IMR-90 (cell line): ENCODE measurements around the gene PRR14L. TPM values are rescaled to one million over a fixed set of nuclear protein-coding genes. Genes with fewer than 3 reads are reported as not detected.
A peak's percentile ranks its signal among the peaks of the same experiment; 100 is the strongest.

Source experiments
- ATAC-seq: fragments of 200-7000 bp; cut with Tn5 transposase; 2 replicates; pipeline ENCODE4 v1.9.1; 2020; ENCODE audit warnings: low read depth, mild to moderate bottlenecking, moderate library complexity
- BruUV-seq: library from RNA; stranded (reverse); fragments of 400-500 nt; replicated peaks from 2 replicates; lab custom pipeline; 2021; lab: Mats Ljungman, UMichigan
- CTCF ChIA-PET: fragments of 300-600 bp; formaldehyde crosslinking; extraction: SDS; loops from one replicate; lab custom pipeline; 2021; ENCODE audit warnings: antibody characterized with exemption; lab: Yijun Ruan, JAX
- POLR2A ChIA-PET: fragments of 300-600 bp; sonication (Branson Sonifier 250); formaldehyde crosslinking; loops from one replicate; lab custom pipeline; 2022; ENCODE audit warnings: antibody characterized with exemption; ENCODE audit not compliant: unreplicated experiment; lab: Charles Lee
- DNase-seq: peaks from one replicate; pipeline ENCODE4 v3.0.0; 2013
- H2AFZ ChIP-seq: replicated peaks from 2 replicates; pipeline ENCODE3; 2013; ENCODE audit warnings: low read length, mild to moderate bottlenecking; ENCODE audit not compliant: poor library complexity
- H2AK5ac ChIP-seq: 2 replicates; pipeline ENCODE4 v1.6.1; 2013; ENCODE audit warnings: low read depth, low read length, inconsistent platforms
- H2AK9ac ChIP-seq: replicated peaks from 2 replicates; pipeline ENCODE3; 2013; ENCODE audit warnings: mild to moderate bottlenecking, low read depth, low read length, moderate library complexity; ENCODE audit not compliant: poor library complexity
- H2BK120ac ChIP-seq: 2 replicates; pipeline ENCODE4 v1.6.1; 2013; ENCODE audit warnings: low read depth, low read length, inconsistent platforms
- H2BK15ac ChIP-seq: 3 replicates; pipeline ENCODE4 v1.6.1; 2013; ENCODE audit warnings: low read depth, low read length, inconsistent platforms
- H2BK20ac ChIP-seq: 2 replicates; pipeline ENCODE4 v1.6.1; 2013; ENCODE audit warnings: low read depth, mild to moderate bottlenecking, inconsistent platforms, low read length, moderate library complexity
- H2BK5ac ChIP-seq: 2 replicates; pipeline ENCODE4 v1.6.1; 2013; ENCODE audit warnings: mild to moderate bottlenecking, low read depth, low read length, inconsistent platforms; ENCODE audit not compliant: poor library complexity, severe bottlenecking
- H3K14ac ChIP-seq: replicated peaks from 2 replicates; pipeline ENCODE4 v1.6.1; 2013; ENCODE audit warnings: low read depth, low read length, inconsistent platforms
- H3K18ac ChIP-seq: 2 replicates; pipeline ENCODE4 v1.6.1; 2013; ENCODE audit warnings: low read depth, low read length, control low read depth
- H3K23ac ChIP-seq: 2 replicates; pipeline ENCODE4 v1.6.1; 2013; ENCODE audit warnings: low read depth, low read length, inconsistent platforms
- H3K27ac ChIP-seq: 2 replicates; pipeline ENCODE4 v1.5.1; 2013; ENCODE audit warnings: mild to moderate bottlenecking, control low read depth, low read length; ENCODE audit not compliant: insufficient read depth
- H3K27me3 ChIP-seq: 2 replicates; pipeline ENCODE4 v1.6.1; 2013; ENCODE audit warnings: low read length; ENCODE audit not compliant: control insufficient read depth, insufficient read depth
- H3K36me3 ChIP-seq: 2 replicates; pipeline ENCODE4 v1.6.1; 2013; ENCODE audit warnings: low read length, mixed read lengths; ENCODE audit not compliant: control insufficient read depth, insufficient read depth
- H3K4ac ChIP-seq: 2 replicates; pipeline ENCODE4 v1.6.1; 2013; ENCODE audit warnings: low read depth, low read length, inconsistent platforms
- H3K4me1 ChIP-seq: 2 replicates; pipeline ENCODE4 v1.6.1; 2013; ENCODE audit warnings: low read length, mixed read lengths; ENCODE audit not compliant: control insufficient read depth, insufficient read depth
- H3K4me2 ChIP-seq: 2 replicates; pipeline ENCODE4 v1.6.1; 2013; ENCODE audit warnings: low read depth, mild to moderate bottlenecking, control low read depth, low read length, moderate library complexity
- H3K4me3 ChIP-seq: 2 replicates; pipeline ENCODE4 v1.5.1; 2013; ENCODE audit warnings: low read depth, mild to moderate bottlenecking, control low read depth, low read length, moderate library complexity; ENCODE audit not compliant: insufficient read depth
- H3K56ac ChIP-seq: 2 replicates; pipeline ENCODE4 v1.6.1; 2013; ENCODE audit warnings: low read length, inconsistent platforms; ENCODE audit not compliant: insufficient read depth; ENCODE audit errors: extremely low read depth
- H3K79me1 ChIP-seq, 2 experiments: 2 replicates each; pipeline ENCODE4 v1.6.1; 2013; ENCODE audit warnings: low read length in 2 of 2, inconsistent platforms in 1 of 2, low read depth in 1 of 2
- H3K9ac ChIP-seq: 2 replicates; pipeline ENCODE4 v1.6.1; 2013; ENCODE audit warnings: low read depth, low read length, control low read depth
- H3K9me1 ChIP-seq: 2 replicates; pipeline ENCODE4 v1.6.1; 2013; ENCODE audit warnings: low read length, inconsistent platforms; ENCODE audit not compliant: insufficient read depth
- H3K9me3 ChIP-seq: 2 replicates; pipeline ENCODE4 v1.6.1; 2013; ENCODE audit warnings: low read length; ENCODE audit not compliant: control insufficient read depth, insufficient read depth
- H4K20me1 ChIP-seq: 2 replicates; pipeline ENCODE4 v1.6.1; 2013; ENCODE audit warnings: low read length, inconsistent platforms; ENCODE audit not compliant: insufficient read depth
- H4K5ac ChIP-seq: 2 replicates; pipeline ENCODE4 v1.6.1; 2013; ENCODE audit warnings: mild to moderate bottlenecking, low read depth, low read length, control low read depth
- H4K8ac ChIP-seq, 2 experiments: 2 replicates each; pipeline ENCODE4 v1.6.1; 2013; ENCODE audit warnings: low read depth in 2 of 2, low read length in 2 of 2, control low read depth in 1 of 2, inconsistent platforms in 1 of 2
- H4K91ac ChIP-seq: 2 replicates; pipeline ENCODE4 v1.6.1; 2013; ENCODE audit warnings: low read depth, low read length, inconsistent platforms; ENCODE audit not compliant: insufficient read depth
- BHLHE40 ChIP-seq: fragments of 150-350 bp; IDR thresholded peaks from 2 replicates; pipeline ENCODE4 v1.6.1; 2016; ENCODE audit warnings: mild to moderate bottlenecking, low read depth, low read length
- CEBPB ChIP-seq: IDR thresholded peaks from 2 replicates; pipeline ENCODE4 v1.6.1; 2012; ENCODE audit warnings: low read depth, low read length, improper control_type of control experiment
- CHD1 ChIP-seq: IDR thresholded peaks from 2 replicates; pipeline ENCODE4 v1.6.1; 2012; ENCODE audit warnings: low read depth, low read length, improper control_type of control experiment
- FOS ChIP-seq: fragments of 150-350 bp; IDR thresholded peaks from 2 replicates; pipeline ENCODE4 v1.6.1; 2016; ENCODE audit warnings: low read depth, low read length
- MAFK ChIP-seq: IDR thresholded peaks from 2 replicates; pipeline ENCODE4 v1.6.1; 2012; ENCODE audit warnings: low read depth, low read length, improper control_type of control experiment
- MAZ ChIP-seq: IDR thresholded peaks from 2 replicates; pipeline ENCODE4 v1.6.1; 2012; ENCODE audit warnings: low read depth, mild to moderate bottlenecking, low read length, improper control_type of control experiment, moderate library complexity, borderline replicate concordance
- MXI1 ChIP-seq: IDR thresholded peaks from 2 replicates; pipeline ENCODE4 v1.6.1; 2012; ENCODE audit warnings: low read depth, mild to moderate bottlenecking, low read length, moderate library complexity, borderline replicate concordance
- NFE2L2 ChIP-seq: fragments of 150-350 bp; IDR thresholded peaks from 2 replicates; pipeline ENCODE4 v1.6.1; 2016; ENCODE audit warnings: low read depth, mild to moderate bottlenecking, low read length
- POLR2A ChIP-seq: IDR thresholded peaks from 2 replicates; pipeline ENCODE4 v1.6.1; 2012; ENCODE audit warnings: mild to moderate bottlenecking, low read depth, low read length
- RCOR1 ChIP-seq: IDR thresholded peaks from 2 replicates; pipeline ENCODE4 v1.6.1; 2012; ENCODE audit warnings: mild to moderate bottlenecking, low read length, improper control_type of control experiment; ENCODE audit not compliant: insufficient replicate concordance
- SMC3 ChIP-seq: fragments of 150-350 bp; IDR thresholded peaks from 2 replicates; pipeline ENCODE4 v1.6.1; 2016; ENCODE audit warnings: low read depth, mild to moderate bottlenecking, antibody characterized with exemption, low read length, moderate library complexity
- WGBS, 2 experiments: methylation state at CpG; one replicate each; pipeline versions ENCODE4 v1.1.5 to v1.1.7; 2013; ENCODE audit warnings: missing lambda C conversion rate in 2 of 2; ENCODE audit not compliant: insufficient read length in 1 of 2; ENCODE audit errors: extremely low coverage in 2 of 2; 5-methylcytosine and 5-hydroxymethylcytosine counted together
- dilution Hi-C: fragments of 300-500 bp; cut with HindIII; formaldehyde crosslinking; loops from one replicate; pipeline ENCODE4 v1.14.3; 2018; ENCODE audit warnings: low sequenced_read_pairs; ENCODE audit not compliant: unreplicated experiment
- in situ Hi-C: fragments of 300-500 bp; cut with MboI; formaldehyde crosslinking; loops from 3 replicates; pipeline ENCODE4 v1.14.3; 2019; ENCODE audit warnings: low sequenced_read_pairs, inconsistent platforms, mixed read lengths
- intact Hi-C: fragments of 100-400 bp; cut with micrococcal nuclease; formaldehyde crosslinking; loops from 2 replicates; pipeline ENCODE4 v1.10.0; 2022
- polyA plus RNA-seq, 3 experiments: library from polyadenylated mRNA; depleted of rRNA; stranded (reverse); fragments of >200 nt; gene quantifications; 2 replicates each; pipeline ENCODE4 v1.2.3, GENCODE V29; 2012; ENCODE audit warnings: low replicate concordance in 1 of 3
- total RNA-seq: library from RNA; depleted of rRNA; stranded (reverse); fragments of >200 nt; gene quantifications from 2 replicates; pipeline ENCODE4 v1.2.3, GENCODE V29; 2012
- TF ChIP-seq, protein P1 (sequence below): conservative IDR thresholded peaks from 2 replicates; pipeline ENCODE4 v1.5.1; 2012; ENCODE audit warnings: mild to moderate bottlenecking, low read depth, low read length, improper control_type of control experiment

Gene PRR14L
- total and polyA plus RNA-seq, 2 of the 4 experiments (the other 2 are of a cell fraction): 9.0 to 19.7 TPM

GRCh38 chr22:31659246-31659645 is 90.7 kb downstream of the PRR14L start:
- H4K8ac ChIP-seq: no peak overlapping the region
- peaks cover 3% of the 10 kb centered on the region for H3K4me1 ChIP-seq
- H2BK120ac ChIP-seq: 0 out of 2 replicates have a peak overlapping the region, but pooled peaks have one; percentile 1
- no peak overlapping the region for H3K9ac ChIP-seq
- no peak overlapping the region for H3K4me2 ChIP-seq
- dilution Hi-C loops (no loop called here), in situ Hi-C loops (no loop called here), intact Hi-C loops (no loop called here)
- WGBS, 2 experiments: no CpG with 5 or more reads among the region's 7 CpGs
- H3K27me3 ChIP-seq: no peaks in the 10 kb centered on the region
- ChIA-PET POLR2A (interaction anchor here (0.6 kb wide), 1 partner anchor 254 kb away, joined by 6 read pairs; no protein-coding TSS in a partner anchor), CTCF (no interaction called here)
- no peak overlapping the region for H2AK5ac ChIP-seq
- ATAC-seq (no peak), DNase-seq (no peak)
- no peaks in the 10 kb centered on the region for H3K36me3 ChIP-seq
- H3K14ac ChIP-seq: no peak overlapping the region
- no peak overlapping the region for H4K91ac ChIP-seq
- no peak overlapping the region for H2BK15ac ChIP-seq
- H3K18ac ChIP-seq: no peak overlapping the region
- H3K9me1 ChIP-seq: peaks cover 6% of the 10 kb centered on the region; the same call in 1 of the 2 replicates
- no peak overlapping the region for H2AFZ ChIP-seq
- TF ChIP-seq BHLHE40: no peak
- TF ChIP-seq POLR2A: no peak
- no peak for TF ChIP-seq SMC3
- TF ChIP-seq MAFK: no peak
- TF ChIP-seq CHD1: no peak
- TF ChIP-seq MAZ: no peak
- TF ChIP-seq, protein P1, sequence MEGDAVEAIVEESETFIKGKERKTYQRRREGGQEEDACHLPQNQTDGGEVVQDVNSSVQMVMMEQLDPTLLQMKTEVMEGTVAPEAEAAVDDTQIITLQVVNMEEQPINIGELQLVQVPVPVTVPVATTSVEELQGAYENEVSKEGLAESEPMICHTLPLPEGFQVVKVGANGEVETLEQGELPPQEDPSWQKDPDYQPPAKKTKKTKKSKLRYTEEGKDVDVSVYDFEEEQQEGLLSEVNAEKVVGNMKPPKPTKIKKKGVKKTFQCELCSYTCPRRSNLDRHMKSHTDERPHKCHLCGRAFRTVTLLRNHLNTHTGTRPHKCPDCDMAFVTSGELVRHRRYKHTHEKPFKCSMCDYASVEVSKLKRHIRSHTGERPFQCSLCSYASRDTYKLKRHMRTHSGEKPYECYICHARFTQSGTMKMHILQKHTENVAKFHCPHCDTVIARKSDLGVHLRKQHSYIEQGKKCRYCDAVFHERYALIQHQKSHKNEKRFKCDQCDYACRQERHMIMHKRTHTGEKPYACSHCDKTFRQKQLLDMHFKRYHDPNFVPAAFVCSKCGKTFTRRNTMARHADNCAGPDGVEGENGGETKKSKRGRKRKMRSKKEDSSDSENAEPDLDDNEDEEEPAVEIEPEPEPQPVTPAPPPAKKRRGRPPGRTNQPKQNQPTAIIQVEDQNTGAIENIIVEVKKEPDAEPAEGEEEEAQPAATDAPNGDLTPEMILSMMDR: no peak
- TF ChIP-seq CEBPB: no peak
- no peak for TF ChIP-seq FOS
- TF ChIP-seq RCOR1: no peak
- no peak for TF ChIP-seq NFE2L2
- TF ChIP-seq MXI1: no peak
- no peak overlapping the region for H2BK5ac ChIP-seq
- no peaks in the 10 kb centered on the region for H4K20me1 ChIP-seq
- no peak overlapping the region for H3K23ac ChIP-seq
- no peaks in the 10 kb centered on the region for H3K9me3 ChIP-seq
- peaks cover 27 to 54% of the 10 kb centered on the region in 2 experiments for H3K79me1 ChIP-seq
- H3K4me3 ChIP-seq: no peak overlapping the region
- H3K4ac ChIP-seq: no peak overlapping the region; the same call in 1 of the 2 replicates
- H3K27ac ChIP-seq: no peak overlapping the region
- H3K56ac ChIP-seq: no peak overlapping the region
- no peak overlapping the region for H4K5ac ChIP-seq
- no peak overlapping the region for H2AK9ac ChIP-seq
- no TSS peak for BruUV-seq
- H2BK20ac ChIP-seq: no peak overlapping the region
